HEK293T (cell line): ENCODE results near the gene PRB2.
"Not testable (repeated sequence)": the region's sequence is repeated elsewhere in the genome, so short reads cannot be mapped to it uniquely, and the experiment has no call there.

Experiments
- CTCF ChIA-PET: fragments of 350-600 bp; formaldehyde crosslinking; extraction: SDS; loops from one replicate; lab custom pipeline; 2021; ENCODE audit warnings: antibody characterized with exemption, inconsistent platforms; lab: Yijun Ruan, JAX
- POLR2A ChIA-PET: fragments of 350-600 bp; formaldehyde crosslinking; extraction: SDS; loops from one replicate; lab custom pipeline; 2020; ENCODE audit warnings: antibody characterized with exemption, inconsistent platforms; lab: Yijun Ruan, JAX
- DNase-seq: peaks from one replicate; pipeline ENCODE4 v3.0.0; 2012; ENCODE audit warnings: mixed read lengths; ENCODE audit errors: extremely low spot score
- ARNT ChIP-seq: fragments of 450-650 bp; IDR thresholded peaks from 2 replicates; pipeline ENCODE4 v1.6.1; 2017; ENCODE audit warnings: mild to moderate bottlenecking
- BHLHE40 ChIP-seq: fragments of 450-650 bp; IDR thresholded peaks from 2 replicates; pipeline ENCODE4 v1.6.1; 2016; ENCODE audit warnings: mild to moderate bottlenecking, moderate library complexity, borderline replicate concordance
- CTBP1 ChIP-seq: fragments of 450-650 bp; IDR thresholded peaks from 2 replicates; pipeline ENCODE4 v1.6.1; 2016; ENCODE audit warnings: borderline replicate concordance
- ELF4 ChIP-seq: fragments of 450-650 bp; IDR thresholded peaks from 2 replicates; pipeline ENCODE4 v1.6.1; 2017; ENCODE audit warnings: antibody characterized with exemption
- FOXA1 ChIP-seq: fragments of 450-650 bp; IDR thresholded peaks from 2 replicates; pipeline ENCODE4 v1.6.1; 2016; ENCODE audit warnings: mild to moderate bottlenecking
- FOXK2 ChIP-seq: fragments of 450-650 bp; IDR thresholded peaks from 2 replicates; pipeline ENCODE4 v1.6.1; 2016; ENCODE audit warnings: mild to moderate bottlenecking
- FOXM1 ChIP-seq: fragments of 450-650 bp; IDR thresholded peaks from 2 replicates; pipeline ENCODE4 v1.6.1; 2017; ENCODE audit warnings: mild to moderate bottlenecking, borderline replicate concordance
- HDGF ChIP-seq: fragments of 450-650 bp; IDR thresholded peaks from 2 replicates; pipeline ENCODE4 v1.6.1; 2017; ENCODE audit warnings: antibody characterized with exemption, borderline replicate concordance
- L3MBTL2 ChIP-seq: fragments of 450-650 bp; conservative IDR thresholded peaks from 2 replicates; pipeline ENCODE4 v1.6.1; 2016; ENCODE audit warnings: mild to moderate bottlenecking
- LEF1 ChIP-seq: fragments of 450-650 bp; IDR thresholded peaks from 2 replicates; pipeline ENCODE4 v1.6.1; 2017; ENCODE audit warnings: mild to moderate bottlenecking, borderline replicate concordance
- NFRKB ChIP-seq: fragments of 450-650 bp; IDR thresholded peaks from 2 replicates; pipeline ENCODE4 v1.6.1; 2016; ENCODE audit warnings: mild to moderate bottlenecking, moderate library complexity
- PKNOX1 ChIP-seq: fragments of 450-650 bp; IDR thresholded peaks from 2 replicates; pipeline ENCODE4 v1.6.1; 2016
- SP1 ChIP-seq: fragments of 450-650 bp; IDR thresholded peaks from 2 replicates; pipeline ENCODE4 v1.6.1; 2017
- SUZ12 ChIP-seq: fragments of 450-650 bp; IDR thresholded peaks from 2 replicates; pipeline ENCODE4 v1.6.1; 2016; ENCODE audit warnings: mild to moderate bottlenecking
- TARDBP ChIP-seq: fragments of 450-650 bp; IDR thresholded peaks from 2 replicates; pipeline ENCODE4 v1.6.1; 2016
- ZNF384 ChIP-seq: fragments of 450-650 bp; IDR thresholded peaks from 2 replicates; pipeline ENCODE4 v1.6.1; 2016

PRB2 gene

GRCh38 chr12:11397366-11397765 lies 2.0 kb upstream of the PRB2 start:
- POLR2A ChIA-PET = no interaction called here

GRCh38 chr12:11391456-11391855 lies 3.9 kb downstream of the PRB2 start:
- CTCF ChIA-PET, POLR2A ChIA-PET, DNase-seq: not testable (repeated sequence)

More at GRCh38 chr12:11397366-11397765, 2.0 kb upstream of the PRB2 start:
- TF ChIP-seq ARNT = no peak
- no peak for TF ChIP-seq FOXA1
- no peak for TF ChIP-seq HDGF
- TF ChIP-seq SP1 = no peak
- TF ChIP-seq LEF1 = no peak
- TF ChIP-seq FOXK2 = no peak
- no peak for TF ChIP-seq NFRKB
- TF ChIP-seq FOXM1 = no peak
- no peak for TF ChIP-seq PKNOX1
- CTCF ChIA-PET = no interaction called here
- no peak for DNase-seq

GRCh38 chr12:11377420-11377819 lies 17.9 kb downstream of the PRB2 start:
- DNase-seq, POLR2A ChIA-PET, CTCF ChIA-PET: not testable (repeated sequence)

- CTCF ChIA-PET = no interaction called here
- POLR2A ChIA-PET = no interaction called here
- no peak for TF ChIP-seq SUZ12
- no peak for TF ChIP-seq FOXK2
- no peak for DNase-seq
Observed at GRCh38 chr12:11361151-11361550, 34.2 kb downstream of the PRB2 start.

- DNase-seq, CTCF ChIA-PET, POLR2A ChIA-PET: not testable (repeated sequence)
Observed at GRCh38 chr12:11360205-11360883, 35.0 kb downstream of the PRB2 start.

- POLR2A ChIA-PET, DNase-seq, CTCF ChIA-PET: not testable (repeated sequence)
Observed at GRCh38 chr12:11351736-11352135, 43.6 kb downstream of the PRB2 start.

GRCh38 chr12:11348439-11348838 lies 46.9 kb downstream of the PRB2 start:
- TF ChIP-seq ARNT (no peak), L3MBTL2 (no peak), PKNOX1 (no peak), SP1 (no peak), FOXM1 (no peak), ELF4 (no peak), BHLHE40 (no peak), LEF1 (no peak), FOXK2 (no peak), ZNF384 (no peak), HDGF (no peak), NFRKB (no peak), CTBP1 (no peak), SUZ12 (no peak), FOXA1 (no peak)
- ChIA-PET POLR2A (no interaction called here), CTCF (no interaction called here)
- DNase-seq = no peak

GRCh38 chr12:11347810-11348209 lies 47.6 kb downstream of the PRB2 start:
- POLR2A ChIA-PET = no interaction called here
- DNase-seq = peak; percentile 11
- TF ChIP-seq NFRKB (no peak), ARNT (no peak), TARDBP (no peak), SUZ12 (no peak), ELF4 (no peak), HDGF (no peak), BHLHE40 (no peak), FOXK2 (no peak), FOXM1 (no peak), ZNF384 (no peak), FOXA1 (no peak), CTBP1 (no peak), LEF1 (no peak), L3MBTL2 (no peak), SP1 (no peak), PKNOX1 (no peak)
- CTCF ChIA-PET = no interaction called here
